ENCODE measurements around the gene PCSK1N. TPM values are rescaled to one million over a fixed set of nuclear protein-coding genes. Genes with fewer than 3 reads are reported as not detected.

The PCSK1N gene, protein sequence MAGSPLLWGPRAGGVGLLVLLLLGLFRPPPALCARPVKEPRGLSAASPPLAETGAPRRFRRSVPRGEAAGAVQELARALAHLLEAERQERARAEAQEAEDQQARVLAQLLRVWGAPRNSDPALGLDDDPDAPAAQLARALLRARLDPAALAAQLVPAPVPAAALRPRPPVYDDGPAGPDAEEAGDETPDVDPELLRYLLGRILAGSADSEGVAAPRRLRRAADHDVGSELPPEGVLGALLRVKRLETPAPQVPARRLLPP
- total RNA-seq = 13.2 and 15.4 TPM in 2 replicates

GRCh38 chrX:48835524-48836329 lies at the start of gene PCSK1N:
PCSK1N (minus strand) TSS chrX:48835610; CDS start chrX:48835532, 78 bp downstream.

GRCh38 chrX:48826135-48826875 lies 9.1 kb downstream of the PCSK1N start, which contains the start of gene ERAS:
ERAS (plus strand) TSS chrX:48826513; CDS start chrX:48829124, 2,611 bp downstream.

DNA sequence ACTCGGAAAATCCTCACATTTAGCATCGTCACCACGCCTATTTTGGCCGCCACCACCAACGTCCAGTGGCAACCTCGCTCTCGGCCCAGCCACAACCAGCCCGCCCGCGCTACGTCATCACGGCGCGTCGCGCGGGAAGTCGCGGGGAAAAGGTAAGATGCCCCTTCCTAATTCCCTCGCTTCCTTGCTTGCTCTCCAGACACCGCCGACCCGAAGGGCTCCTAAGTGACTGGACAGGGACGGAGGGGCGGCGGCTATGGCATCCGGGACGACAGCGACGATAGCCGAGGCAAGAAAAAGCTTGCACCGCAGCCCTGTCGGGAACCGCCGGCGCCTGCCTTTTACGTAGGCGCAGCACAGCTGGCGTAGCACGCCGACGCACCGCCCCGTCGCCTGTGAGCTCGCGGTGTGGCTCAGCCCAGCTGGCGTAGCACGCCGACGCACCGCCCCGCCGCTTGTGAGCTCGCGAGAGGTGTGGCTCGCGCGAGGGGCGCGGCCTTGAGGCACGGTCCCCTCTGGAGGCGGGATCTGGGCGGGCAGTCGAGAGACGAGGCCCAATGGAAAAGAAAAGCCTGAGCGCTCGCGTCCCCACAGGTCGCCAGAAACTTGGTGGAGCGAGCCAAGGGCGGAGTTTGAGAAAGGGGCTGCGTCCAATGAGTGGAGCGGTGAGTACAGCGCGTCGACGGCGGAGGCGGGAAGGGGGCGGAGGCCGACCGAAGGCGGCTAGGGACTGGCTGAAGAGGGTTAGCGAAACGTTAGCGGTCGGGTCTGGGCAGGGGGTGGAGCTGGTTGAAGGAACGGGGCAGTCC lies 33.9 kb downstream of the PCSK1N start, which contains the start of gene HDAC6:
TSS of gene HDAC6 (plus strand) at position 788 of the 809 bp plus-strand sequence. CDS start 626 bp downstream, outside the sequence.

DNA sequence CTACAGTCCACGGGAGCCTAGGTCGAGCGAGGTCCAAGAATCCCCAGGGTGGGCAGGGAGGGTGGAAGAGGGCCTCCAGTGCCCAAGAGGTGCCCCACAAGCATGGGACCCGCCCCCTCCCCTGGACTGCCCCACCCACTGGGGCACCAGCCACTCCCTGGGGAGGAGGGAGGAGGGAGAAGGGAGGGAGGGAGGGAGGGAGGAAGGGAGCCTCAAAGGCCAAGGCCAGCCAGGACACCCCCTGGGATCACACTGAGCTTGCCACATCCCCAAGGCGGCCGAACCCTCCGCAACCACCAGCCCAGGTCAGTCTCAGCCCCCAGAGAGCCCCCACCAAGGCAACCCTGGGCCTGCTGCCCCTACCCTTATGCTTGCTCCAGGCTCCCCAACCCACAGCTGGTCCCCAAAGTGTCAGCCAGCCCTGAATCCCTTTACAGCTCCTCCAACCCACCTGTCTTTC lies 49.0 kb downstream of the PCSK1N start, which contains the start of gene GATA1:
TSS of gene GATA1 (plus strand) at position 250 of the 460 bp plus-strand sequence. CDS start 4,520 bp downstream, outside the sequence.

Other genes starting within 250 kb of the PCSK1N start
- gene WDR13, start 238.1 kb downstream of the PCSK1N start, total RNA-seq = 68.0 and 92.2 TPM in 2 replicates
- gene WAS, start 151.8 kb downstream of the PCSK1N start, total RNA-seq = 0.14 and 0.21 TPM in 2 replicates
- 13.0 and 13.6 TPM in 2 replicates for gene SUV39H1, start 138.9 kb downstream of the PCSK1N start, total RNA-seq
- gene GLOD5, start 73.9 kb downstream of the PCSK1N start, total RNA-seq = not detected in 2 replicates
- gene GATA1, start 49.0 kb downstream of the PCSK1N start, total RNA-seq = not detected in 2 replicates
- gene HDAC6, start 33.5 kb downstream of the PCSK1N start, total RNA-seq = 24.9 and 28.6 TPM in 2 replicates
- gene ERAS, start 9.1 kb downstream of the PCSK1N start, total RNA-seq = not detected in 2 replicates
- gene TIMM17B, start 62.2 kb upstream of the PCSK1N start, total RNA-seq = 74.8 and 113 TPM in 2 replicates
- 64.3 and 68.2 TPM in 2 replicates for gene PQBP1, start 62.3 kb upstream of the PCSK1N start, total RNA-seq
- gene SLC35A2, start 76.0 kb upstream of the PCSK1N start, total RNA-seq = 25.6 and 26.7 TPM in 2 replicates
- 7.5 and 14.6 TPM in 2 replicates for gene PIM2, start 83.4 kb upstream of the PCSK1N start, total RNA-seq
- gene OTUD5, start 122.0 kb upstream of the PCSK1N start, total RNA-seq = 30.3 and 32.0 TPM in 2 replicates
- gene KCND1, start 136.2 kb upstream of the PCSK1N start, total RNA-seq = under 0.01 and 0.14 TPM in 2 replicates
- 9.9 and 14.4 TPM in 2 replicates for gene GRIPAP1, start 166.7 kb upstream of the PCSK1N start, total RNA-seq
- gene TFE3, start 207.7 kb upstream of the PCSK1N start, total RNA-seq = 41.7 and 45.1 TPM in 2 replicates
- gene CCDC120, start 223.4 kb upstream of the PCSK1N start, total RNA-seq = 6.3 and 11.5 TPM in 2 replicates
- 16.3 and 19.3 TPM in 2 replicates for gene PRAF2, start 238.4 kb upstream of the PCSK1N start, total RNA-seq
- 23.1 and 34.7 TPM in 2 replicates for gene WDR45, start 244.3 kb upstream of the PCSK1N start, total RNA-seq

Data from airway epithelial cell (primary cell).